OCI-LY7 (cell line): ENCODE results near the gene CHST10. TPM values are rescaled to one million over a fixed set of nuclear protein-coding genes. Genes with fewer than 3 reads are reported as not detected.

Experiments used
- BruUV-seq: library from RNA; stranded (reverse); fragments of 400-500 nt; replicated peaks from 2 replicates; lab custom pipeline; 2021; lab: Mats Ljungman, UMichigan
- CTCF ChIA-PET: fragments of 300-600 bp; sonication (Branson Sonifier 250); formaldehyde crosslinking; loops from one replicate; lab custom pipeline; 2022; ENCODE audit warnings: antibody characterized with exemption; ENCODE audit not compliant: unreplicated experiment; lab: Charles Lee
- POLR2A ChIA-PET: fragments of 300-600 bp; sonication (Branson Sonifier 250); formaldehyde crosslinking; loops from one replicate; lab custom pipeline; 2022; ENCODE audit warnings: antibody characterized with exemption; lab: Charles Lee
- DNase-seq: peaks from one replicate; pipeline ENCODE4 v3.0.0-alpha.2; 2015; ENCODE audit warnings: low spot score
- H2AFZ ChIP-seq: fragments of 200-600 bp; sonication (generic), shearing (Covaris generic); 2 replicates; pipeline ENCODE4 v1.6.1; 2014; ENCODE audit warnings: mild to moderate bottlenecking, antibody characterized with exemption, low read length, moderate library complexity
- H3K27ac ChIP-seq: fragments of 200-600 bp; sonication (generic); 2 replicates; pipeline ENCODE4 v1.5.1; 2014; ENCODE audit warnings: mixed run types, low read depth, mild to moderate bottlenecking, moderate library complexity, low read length, inconsistent platforms; ENCODE audit not compliant: poor library complexity, severe bottlenecking
- H3K36me3 ChIP-seq: fragments of 200-600 bp; sonication (generic); 2 replicates; pipeline ENCODE4 v1.6.1; 2014; ENCODE audit warnings: mild to moderate bottlenecking, antibody characterized with exemption, low read length, moderate library complexity, mixed read lengths; ENCODE audit not compliant: insufficient read depth
- H3K4me1 ChIP-seq: fragments of 200-600 bp; sonication (generic); 2 replicates; pipeline ENCODE4 v1.5.1; 2014; ENCODE audit warnings: mild to moderate bottlenecking, low read length; ENCODE audit not compliant: insufficient read depth, poor library complexity, severe bottlenecking
- H3K4me2 ChIP-seq: fragments of 200-600 bp; sonication (generic); 2 replicates; pipeline ENCODE4 v1.6.1; 2014; ENCODE audit warnings: mild to moderate bottlenecking, low read length
- H3K4me3 ChIP-seq: fragments of 200-600 bp; sonication (generic); 2 replicates; pipeline ENCODE4 v1.5.1; 2014; ENCODE audit warnings: mild to moderate bottlenecking, low read depth, low read length; ENCODE audit not compliant: poor library complexity, severe bottlenecking
- H3K79me2 ChIP-seq: fragments of 200-600 bp; sonication (generic); 2 replicates; pipeline ENCODE4 v1.6.1; 2016; ENCODE audit warnings: low read depth, mild to moderate bottlenecking, low read length, moderate library complexity, mixed read lengths; ENCODE audit not compliant: insufficient read depth
- H3K9me2 ChIP-seq: fragments of 200-600 bp; sonication (generic); 2 replicates; pipeline ENCODE4 v1.6.1; 2016; ENCODE audit warnings: mild to moderate bottlenecking, low read length, mixed read lengths; ENCODE audit not compliant: insufficient read depth
- H3K9me3 ChIP-seq: fragments of 200-600 bp; sonication (generic); 2 replicates; pipeline ENCODE4 v1.6.1; 2014; ENCODE audit warnings: mild to moderate bottlenecking, mixed run types, low read length, mixed read lengths
- H4K20me1 ChIP-seq: fragments of 200-600 bp; sonication (generic); 2 replicates; pipeline ENCODE4 v1.6.1; 2014; ENCODE audit warnings: mild to moderate bottlenecking, antibody characterized with exemption, low read length, moderate library complexity, mixed read lengths; ENCODE audit not compliant: insufficient read depth
- CTCF ChIP-seq: fragments of 200-600 bp; sonication (generic); conservative IDR thresholded peaks from 2 replicates; pipeline ENCODE4 v1.5.1; 2014; ENCODE audit warnings: mild to moderate bottlenecking, antibody characterized with exemption, low read length, moderate library complexity, mixed read lengths
- EZH2phosphoT487 ChIP-seq: fragments of 200-600 bp; sonication (generic); IDR thresholded peaks from 2 replicates; pipeline ENCODE4 v1.6.1; 2018; ENCODE audit warnings: low read depth, borderline replicate concordance, mild to moderate bottlenecking, mixed run types, antibody characterized with exemption, low read length, moderate library complexity, mixed read lengths
- intact Hi-C: fragments of 100-400 bp; cut with micrococcal nuclease; formaldehyde crosslinking; loops from one replicate; pipeline ENCODE4 v1.10.0; 2022; ENCODE audit not compliant: unreplicated experiment
- total RNA-seq, 2 experiments: library from RNA; depleted of rRNA in 1 of 2; stranded (reverse); fragments of >200 nt in 1 of 2; shearing (Covaris generic) in 1 of 2; gene quantifications; 2 replicates each; pipeline ENCODE4 v1.2.3, GENCODE V29; 2014 to 2022

The CHST10 gene
- total RNA-seq, 2 experiments from 2014 or later: 15.0 to 19.1 TPM

GRCh38 chr2:100395532-100396350 is 21.7 kb downstream of the CHST10 start:
- TF ChIP-seq EZH2phosphoT487 (no peak), CTCF (no peak)
- DNase-seq: no peak
- H3K9me2 ChIP-seq: no peaks in the 10 kb centered on the region
- H3K4me3 ChIP-seq: no peak overlapping the region
- peak overlapping the region; percentile 40 for H3K27ac ChIP-seq
- H3K36me3 ChIP-seq: no peaks in the 10 kb centered on the region; the same call in 1 of the 2 replicates
- H2AFZ ChIP-seq: peak overlapping the region; percentile 37; the same call in 1 of the 2 replicates
- CTCF ChIA-PET: no interaction called here
- H3K79me2 ChIP-seq: no peaks in the 10 kb centered on the region
- peak overlapping the region; percentile 65 for H3K4me2 ChIP-seq
- H3K9me3 ChIP-seq: no peaks in the 10 kb centered on the region
- H3K4me1 ChIP-seq: peaks cover 27% of the 10 kb centered on the region
- POLR2A ChIA-PET: interaction anchor here (1.7 to 1.8 kb wide), 2 partner anchors 134 to 167 kb away, joined by 4 to 5 read pairs; partner anchors contain the start of gene PDCL3
- BruUV-seq: no TSS peak
- H4K20me1 ChIP-seq: no peaks in the 10 kb centered on the region
- intact Hi-C loops: no loop called here

GRCh38 chr2:100394111-100394641 is 23.3 kb downstream of the CHST10 start:
- CTCF ChIA-PET: no interaction called here
- H3K27ac ChIP-seq: peak overlapping the region; percentile 40
- POLR2A ChIA-PET: interaction anchor here (0.6 to 1.8 kb wide), 6 partner anchors 8 to 585 kb away, joined by 3 to 6 read pairs (median 4); partner anchors contain the start of gene PDCL3

More at GRCh38 chr2:100394111-100394641, 23.3 kb downstream of the CHST10 start:
- DNase-seq: peak; percentile 78
- peaks cover 27% of the 10 kb centered on the region for H3K4me1 ChIP-seq
- no peaks in the 10 kb centered on the region for H3K79me2 ChIP-seq
- H3K9me2 ChIP-seq: no peaks in the 10 kb centered on the region
- peak overlapping the region; percentile 13 for H3K4me3 ChIP-seq
- no peaks in the 10 kb centered on the region; the same call in 1 of the 2 replicates for H3K36me3 ChIP-seq
- no TSS peak for BruUV-seq
- no peaks in the 10 kb centered on the region for H3K9me3 ChIP-seq
- intact Hi-C loops: loop anchor here (1.0 kb wide), 1 partner anchor 23 kb away; the partner anchor contains the start of gene CHST10
- H4K20me1 ChIP-seq: no peaks in the 10 kb centered on the region
- H2AFZ ChIP-seq: peak overlapping the region; percentile 37; the same call in 1 of the 2 replicates
- peak overlapping the region; percentile 65 for H3K4me2 ChIP-seq
- TF ChIP-seq CTCF: no peak
- no peak for TF ChIP-seq EZH2phosphoT487
